Right lobe of liver (tissue), 6 donors: Measurements from ENCODE around the gene ADGRV1. TPM values are rescaled to one million over a fixed set of nuclear protein-coding genes. Genes with fewer than 3 reads are reported as not detected.
A peak's percentile ranks its signal among the peaks of the same experiment; 100 is the strongest.

Experiments
- ATAC-seq, 4 donors: fragments of 200-7000 bp; cut with Tn5 transposase; one replicate each; pipeline ENCODE4 v1.9.1; 2020; ENCODE audit warnings: mild to moderate bottlenecking in 4 of 4, moderate library complexity in 4 of 4
- DNase-seq, 3 donors: peaks; one replicate each; pipeline ENCODE4 v3.0.0-alpha.2; 2020
- H3K27ac ChIP-seq, 3 donors: fragments of 200-600 bp; one replicate each; pipeline ENCODE4 v1.8.0; 2022
- H3K27me3 ChIP-seq, 2 donors: fragments of 200-600 bp; one replicate each; pipeline ENCODE4 v1.8.0; 2022
- H3K36me3 ChIP-seq, 4 donors: fragments of 200-600 bp; sonication (generic) in 1 of 4; one replicate each; pipeline versions ENCODE4 v1.5.1 to v1.8.0; 2017 to 2022; ENCODE audit warnings: control low read depth in 1 of 4
- H3K4me1 ChIP-seq, 4 donors: fragments of 200-600 bp; sonication (generic) in 1 of 4; one replicate each; pipeline versions ENCODE4 v1.5.1 to v1.8.0; 2017 to 2022; ENCODE audit warnings: control low read depth in 1 of 4
- H3K4me3 ChIP-seq, 3 donors: fragments of 200-600 bp; one replicate each; pipeline ENCODE4 v1.8.0; 2022
- H3K9me3 ChIP-seq, 4 donors: fragments of 200-600 bp; sonication (generic) in 1 of 4; one replicate each; pipeline versions ENCODE4 v1.5.1 to v1.8.0; 2017 to 2022; ENCODE audit warnings: control low read depth in 1 of 4
- POLR2A ChIP-seq: fragments of 450-650 bp; IDR thresholded peaks from one replicate; pipeline ENCODE4 v1.6.1; 2017; ENCODE audit warnings: antibody characterized with exemption, mild to moderate bottlenecking
- WGBS: methylation state at CpG from one replicate; pipeline ENCODE4 v1.1.6; 2018; ENCODE audit warnings: low coverage, low lambda C conversion rate; ENCODE audit not compliant: insufficient coverage; ENCODE audit errors: missing lambda C conversion rate; 5-methylcytosine and 5-hydroxymethylcytosine counted together
- intact Hi-C, 2 donors: fragments of 100-400 bp; cut with DNase I; formaldehyde crosslinking; loops; one replicate each; pipeline versions ENCODE4 v1.11.2 to v1.14.1; 2022
- total RNA-seq, 6 experiments: library from RNA; depleted of rRNA in 2 of 6; stranded (reverse); fragments of >200 nt in 2 of 6; fragmentation: NEBNext Ultra II Directional in 3 of 6; extraction: Animal tissue kit (Norgen Biotek cat#: 25700) in 3 of 6; gene quantifications; one replicate each; pipeline versions ENCODE4 v1.1.0 to v1.2.4, GENCODE V29; 2016 to 2023
- TF ChIP-seq, protein P1 (sequence below), 4 donors: fragments of 200-600 bp in 3 of 4; fragments of 450-650 bp in 1 of 4; IDR thresholded peaks; one replicate each; pipeline versions ENCODE4 v1.5.1 to v1.8.0; 2016 to 2022; ENCODE audit warnings: antibody characterized with exemption in 4 of 4, mild to moderate bottlenecking in 2 of 4
- donor health status: DM: no; HTN: yes; CAD: no.
- donor health status: DM: no; HTN: no; CAD: no.
- donor health status: DM: no; HTN: no; CAD: no.
- donor health status: DM: no; HTN: yes; CAD: no.
- donor health status: DM: no; HTN: yes; CAD: no.

The ADGRV1 gene
- total RNA-seq, 6 experiments from 2014 or later: 4.5 to 15.9 (median 7.4) TPM

DNA sequence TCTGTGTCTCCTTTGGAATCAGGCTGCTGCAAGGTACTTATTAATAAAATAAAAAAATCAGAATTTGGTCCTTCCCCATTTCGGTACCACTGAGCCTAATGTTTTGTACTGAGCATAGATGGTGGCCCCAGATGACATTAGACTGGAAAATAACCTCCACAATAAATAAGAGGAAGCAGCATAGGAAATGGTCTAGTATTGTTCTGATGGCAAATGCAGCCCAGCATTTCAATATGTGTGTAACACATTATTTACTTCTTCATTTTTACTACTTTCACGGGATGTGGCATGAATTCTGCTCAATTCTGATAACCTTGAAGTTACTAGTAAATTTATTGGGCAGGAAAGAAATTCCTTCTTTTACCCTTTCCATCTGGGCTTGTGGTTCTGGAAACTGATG is 295.6 kb downstream of the ADGRV1 start:
- H3K9me3 ChIP-seq: no peaks in the 10 kb centered on the region
- H3K4me1 ChIP-seq: no peaks in the 10 kb centered on the region
- WGBS: 26% methylated on average over 2 of the region's 2 CpGs
- no peaks in the 10 kb centered on the region for H3K27me3 ChIP-seq
- intact Hi-C loops: loop anchor here in 1 of 2 donors (10.0 kb wide), 2 partner anchors 371 to 541 kb away; no protein-coding TSS in a partner anchor
- no peak overlapping the region for H3K27ac ChIP-seq
- DNase-seq (no peak), ATAC-seq (peak; percentile 28 to 41 (median 38))
- TF ChIP-seq, protein P1, sequence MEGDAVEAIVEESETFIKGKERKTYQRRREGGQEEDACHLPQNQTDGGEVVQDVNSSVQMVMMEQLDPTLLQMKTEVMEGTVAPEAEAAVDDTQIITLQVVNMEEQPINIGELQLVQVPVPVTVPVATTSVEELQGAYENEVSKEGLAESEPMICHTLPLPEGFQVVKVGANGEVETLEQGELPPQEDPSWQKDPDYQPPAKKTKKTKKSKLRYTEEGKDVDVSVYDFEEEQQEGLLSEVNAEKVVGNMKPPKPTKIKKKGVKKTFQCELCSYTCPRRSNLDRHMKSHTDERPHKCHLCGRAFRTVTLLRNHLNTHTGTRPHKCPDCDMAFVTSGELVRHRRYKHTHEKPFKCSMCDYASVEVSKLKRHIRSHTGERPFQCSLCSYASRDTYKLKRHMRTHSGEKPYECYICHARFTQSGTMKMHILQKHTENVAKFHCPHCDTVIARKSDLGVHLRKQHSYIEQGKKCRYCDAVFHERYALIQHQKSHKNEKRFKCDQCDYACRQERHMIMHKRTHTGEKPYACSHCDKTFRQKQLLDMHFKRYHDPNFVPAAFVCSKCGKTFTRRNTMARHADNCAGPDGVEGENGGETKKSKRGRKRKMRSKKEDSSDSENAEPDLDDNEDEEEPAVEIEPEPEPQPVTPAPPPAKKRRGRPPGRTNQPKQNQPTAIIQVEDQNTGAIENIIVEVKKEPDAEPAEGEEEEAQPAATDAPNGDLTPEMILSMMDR (IDR thresholded peaks at IDR 0.05): no peak
- no peak for TF ChIP-seq POLR2A
- no peaks in the 10 kb centered on the region for H3K36me3 ChIP-seq
- H3K4me3 ChIP-seq: no peak overlapping the region

DNA sequence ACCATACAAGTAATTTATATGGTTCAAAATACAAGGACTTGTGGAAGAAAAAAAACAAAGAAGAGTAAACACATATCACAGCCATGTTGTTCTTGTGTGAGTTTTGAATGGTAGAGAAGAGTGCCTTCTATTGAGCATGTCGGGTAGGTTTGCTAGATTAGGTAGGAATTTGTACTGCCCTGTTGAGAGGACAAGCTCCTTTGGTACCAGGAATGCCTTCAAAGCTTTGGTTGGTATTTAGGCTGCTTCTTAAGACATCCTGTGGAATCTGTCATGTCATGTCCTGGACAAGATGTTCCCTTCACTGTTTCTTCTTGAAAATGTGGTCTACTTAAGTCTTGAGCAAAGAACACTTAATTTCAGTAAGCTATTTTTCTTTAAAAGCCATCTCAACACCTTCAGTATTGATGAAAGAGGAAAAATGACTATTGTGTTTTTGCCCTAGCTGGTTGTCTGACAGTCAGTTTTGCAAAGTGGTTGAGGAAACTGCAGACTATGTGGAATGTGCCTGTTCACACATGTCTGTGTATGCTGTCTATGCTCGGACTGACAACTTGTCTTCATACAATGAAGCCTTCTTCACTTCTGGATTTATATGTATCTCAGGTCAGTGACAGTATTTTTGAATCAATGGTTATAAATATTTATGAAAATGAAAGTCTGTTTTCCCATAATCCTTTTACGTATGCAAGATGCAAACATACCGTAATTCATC is 296.9 kb downstream of the ADGRV1 start:
- DNase-seq: no peak
- Histone ChIP-seq H3K27ac (no peak overlapping the region), H3K36me3 (no peaks in the 10 kb centered on the region), H3K4me3 (no peak overlapping the region), H3K9me3 (no peaks in the 10 kb centered on the region), H3K4me1 (no peaks in the 10 kb centered on the region), H3K27me3 (no peaks in the 10 kb centered on the region)
- no peak for TF ChIP-seq POLR2A
- TF ChIP-seq, protein P1 (IDR thresholded peaks at IDR 0.05): no peak
- WGBS: 85% methylated on average over 3 of the region's 4 CpGs
- ATAC-seq: no peak
- intact Hi-C loops: loop anchor here in 1 of 2 donors (10.0 kb wide), 2 partner anchors 369 to 539 kb away; no protein-coding TSS in a partner anchor

DNA sequence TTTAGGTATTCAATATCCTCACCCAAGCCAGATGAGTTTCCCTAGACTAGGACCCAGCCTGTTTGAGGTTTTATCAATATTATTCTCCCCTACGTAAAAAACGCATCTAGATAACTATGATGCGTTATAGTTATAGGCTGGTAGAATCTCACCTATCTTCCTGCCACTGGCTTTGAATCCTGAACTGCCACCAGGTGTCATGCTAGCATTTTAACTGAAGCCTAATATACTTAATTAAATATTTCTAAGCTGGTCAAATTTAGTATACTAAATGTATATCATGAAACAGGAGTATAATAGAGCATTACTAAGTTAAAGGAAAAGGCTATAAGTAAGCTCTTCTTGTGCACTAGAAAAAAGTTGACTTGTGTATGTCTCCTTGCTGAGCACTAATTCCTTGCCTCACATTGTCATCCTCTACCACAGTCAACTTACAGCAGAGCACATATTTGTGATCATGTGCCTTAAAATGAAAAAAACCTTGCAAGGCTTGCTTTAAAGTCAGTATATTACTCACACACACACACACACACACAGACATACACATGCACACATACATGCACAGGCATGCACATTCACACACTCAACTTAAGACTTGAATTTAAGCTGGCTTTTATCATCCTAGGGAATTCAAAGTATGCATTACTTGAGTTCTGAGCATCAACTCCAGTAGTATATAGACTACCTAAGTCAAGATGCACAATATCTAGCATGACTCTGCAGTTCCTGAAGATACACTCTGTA is 303.4 kb downstream of the ADGRV1 start:
- no peaks in the 10 kb centered on the region for H3K9me3 ChIP-seq
- H3K4me1 ChIP-seq: peaks cover 0 to 4% (median 2%) of the 10 kb centered on the region in 4 donors
- no peak overlapping the region for H3K4me3 ChIP-seq
- 46% methylated on average over 3 of the region's 3 CpGs for WGBS
- intact Hi-C loops: no loop called here
- no peak overlapping the region for H3K27ac ChIP-seq
- peak; percentile 41 to 72 (median 50) for ATAC-seq
- no peak for DNase-seq
- no peaks in the 10 kb centered on the region for H3K27me3 ChIP-seq
- TF ChIP-seq, protein P1 (IDR thresholded peaks at IDR 0.05): peak; percentile 44 to 56 (median 50)
- no peak for TF ChIP-seq POLR2A
- H3K36me3 ChIP-seq: no peaks in the 10 kb centered on the region

DNA sequence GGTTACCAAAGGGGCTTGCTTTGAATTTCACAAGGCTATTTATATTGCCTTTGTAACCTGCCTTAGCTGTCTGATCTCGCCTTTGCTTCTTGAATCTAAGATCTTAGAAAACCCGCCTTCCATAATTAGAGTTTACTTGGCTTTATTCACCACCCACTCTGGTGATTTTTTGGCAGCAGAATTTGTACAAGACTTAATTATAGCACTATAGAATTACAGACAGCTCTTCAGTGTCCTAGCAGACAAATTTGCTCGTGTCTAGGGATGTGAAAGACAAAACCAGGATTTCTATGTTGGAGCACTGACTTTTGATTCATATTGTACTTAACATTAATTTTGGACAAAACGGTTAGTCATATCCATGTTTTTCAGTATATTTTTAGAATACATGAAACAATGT is 306.6 kb downstream of the ADGRV1 start:
- peak overlapping the region in 1 of 3 donors; percentile 52 for H3K27ac ChIP-seq
- intact Hi-C loops: no loop called here

More for the DNA sequence above, 306.6 kb downstream of the ADGRV1 start:
- Histone ChIP-seq H3K27me3 (no peaks in the 10 kb centered on the region), H3K36me3 (no peaks in the 10 kb centered on the region), H3K4me1 (peaks cover 0 to 30% (median 2%) of the 10 kb centered on the region in 4 donors), H3K9me3 (no peaks in the 10 kb centered on the region), H3K4me3 (no peak overlapping the region)
- no peak for DNase-seq
- ATAC-seq: no peak
- TF ChIP-seq, protein P1 (IDR thresholded peaks at IDR 0.05): no peak
- no peak for TF ChIP-seq POLR2A
- 55% methylated on average over 4 of the region's 4 CpGs for WGBS
